ENCODE data around the gene PTPRN2.

The PTPRN2 gene

DNA sequence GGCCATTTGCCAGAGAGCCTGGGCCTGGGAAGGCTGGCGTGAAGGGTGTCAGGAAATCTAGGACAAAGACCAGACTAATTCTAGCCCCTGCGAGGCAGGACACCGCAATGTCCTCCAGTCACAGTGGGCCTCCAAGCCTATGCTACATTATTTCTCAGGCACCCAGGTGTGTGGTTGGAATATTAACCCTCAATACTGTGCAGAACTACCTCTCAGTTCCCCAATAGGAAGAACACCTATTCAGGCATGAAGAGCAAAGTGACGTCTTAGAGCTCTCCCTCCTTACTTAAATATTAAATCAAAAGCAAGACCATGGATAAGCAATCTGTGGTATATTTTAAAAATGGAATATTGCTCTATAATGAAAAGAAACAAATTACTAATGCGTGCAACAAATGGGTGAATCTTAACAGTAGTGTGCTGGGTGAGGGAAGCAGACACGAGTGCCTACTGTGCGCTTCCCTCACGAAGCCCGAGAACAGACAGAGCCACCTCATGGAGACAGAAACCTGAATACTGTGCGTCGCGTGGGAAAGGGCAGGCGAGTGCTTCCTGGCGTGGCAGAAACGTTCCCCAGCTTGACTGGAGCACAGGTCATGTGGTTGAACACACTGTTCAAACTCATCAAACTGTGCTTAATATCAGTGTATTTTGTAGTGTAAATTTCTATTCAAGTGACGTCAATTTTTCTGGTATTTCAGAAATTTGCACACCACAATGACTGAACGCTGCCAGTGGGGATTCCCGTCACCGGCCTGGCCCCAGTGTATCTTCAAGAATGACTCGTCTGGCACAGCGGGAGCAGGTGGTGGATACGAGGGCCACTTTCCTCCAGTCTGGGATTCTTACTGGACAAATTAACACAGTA lies 15.5 kb upstream of the PTPRN2 start:
- no peak for DNase-seq

DNA sequence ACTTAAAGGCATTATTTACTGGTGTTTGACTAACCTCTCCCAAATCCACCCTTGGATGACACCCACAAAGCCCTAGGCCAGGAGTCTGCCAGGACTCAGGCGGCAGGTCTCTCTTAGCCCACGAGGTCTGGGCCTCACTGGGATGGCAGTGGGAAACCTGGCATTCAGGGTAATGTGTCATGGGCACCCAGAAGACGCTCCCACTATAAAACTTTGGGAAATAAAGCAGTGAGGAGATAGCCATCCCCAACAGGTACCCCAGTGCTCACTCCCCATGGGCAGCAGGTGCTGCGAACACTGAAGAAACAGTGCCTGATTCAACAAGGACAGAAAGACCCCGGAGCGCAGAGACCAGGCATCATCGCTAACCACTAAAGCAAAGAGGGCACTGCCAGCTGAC lies 14.4 kb upstream of the PTPRN2 start:
- DNase-seq: no peak

DNA sequence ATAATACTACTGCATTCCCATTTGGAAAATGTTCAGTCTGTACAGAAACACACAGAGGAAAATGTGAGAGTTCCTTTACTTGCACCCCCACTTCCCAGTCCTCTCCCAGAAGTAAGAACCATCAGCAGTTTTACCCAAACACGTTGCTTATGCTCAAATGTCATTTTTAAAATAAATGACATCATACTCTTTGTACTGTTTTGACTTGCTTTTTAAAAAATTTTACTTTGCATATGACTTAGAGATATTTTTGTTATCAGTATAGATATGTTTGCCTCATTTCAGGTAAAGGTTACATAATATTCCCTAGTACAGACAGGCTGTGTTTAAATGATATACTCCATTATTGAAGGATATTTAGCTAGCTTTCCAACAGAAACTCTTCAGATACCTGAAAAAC lies 13.5 kb upstream of the PTPRN2 start:
- no peak for DNase-seq

DNA sequence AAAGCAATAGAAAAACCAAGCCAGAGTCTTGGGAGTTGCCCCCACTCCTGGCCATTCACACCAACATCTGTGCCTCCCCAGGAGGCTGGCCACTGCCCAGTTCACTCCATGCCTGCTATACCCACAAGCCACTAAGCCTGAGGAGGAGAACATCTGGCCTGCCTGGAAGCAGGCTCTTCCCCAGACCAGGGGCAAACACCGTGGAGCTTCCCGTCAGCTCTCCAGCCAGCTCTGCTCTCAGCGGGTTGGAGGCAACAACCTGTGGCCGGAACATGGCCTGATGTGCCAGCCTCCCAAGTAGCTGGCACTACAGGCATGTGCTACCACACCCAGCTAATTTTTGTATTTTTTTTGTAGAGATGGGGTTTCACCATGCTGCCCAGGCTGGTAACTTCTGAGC lies 9.1 kb upstream of the PTPRN2 start:
- DNase-seq: no peak

DNA sequence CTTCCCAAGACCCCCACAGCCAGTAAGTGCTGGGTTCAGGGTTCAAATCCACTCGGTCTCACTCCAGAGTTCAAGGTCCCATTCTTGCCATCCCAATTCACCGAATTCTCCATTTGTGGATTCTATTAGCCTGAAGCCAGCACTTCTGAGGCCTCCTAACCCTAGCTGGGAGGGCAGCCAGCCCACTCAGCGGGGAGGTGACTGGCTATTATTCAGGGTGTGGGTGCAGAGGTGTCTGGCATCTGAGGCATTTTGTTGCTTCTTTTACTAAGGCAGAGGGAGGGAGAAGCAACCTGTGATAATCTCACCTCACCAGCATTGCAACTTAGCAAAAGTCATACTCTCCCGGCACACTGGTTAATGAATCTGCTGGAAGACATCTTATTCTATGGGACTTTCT lies 8.7 kb upstream of the PTPRN2 start:
- DNase-seq: no peak

DNA sequence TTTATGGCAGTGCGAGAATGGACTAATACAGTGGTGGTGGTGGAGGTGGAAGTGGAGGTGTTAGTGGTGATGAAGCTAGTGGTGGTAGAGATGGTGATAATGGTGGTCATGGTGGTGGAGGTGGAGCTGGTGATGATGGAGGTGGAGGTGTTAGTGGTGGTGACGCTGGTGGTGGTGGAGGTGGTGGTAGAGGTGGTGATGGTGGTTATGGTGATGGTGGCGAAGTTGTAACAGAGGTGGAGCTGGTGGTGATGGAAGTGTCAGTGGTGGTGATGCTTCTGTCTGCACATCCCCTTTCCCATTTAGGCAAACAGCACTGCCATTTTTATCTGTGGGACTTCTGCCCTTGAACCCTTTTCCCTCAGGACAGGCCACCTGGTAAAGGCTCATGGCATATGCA lies 7.4 kb upstream of the PTPRN2 start:
- no peak for DNase-seq

DNA sequence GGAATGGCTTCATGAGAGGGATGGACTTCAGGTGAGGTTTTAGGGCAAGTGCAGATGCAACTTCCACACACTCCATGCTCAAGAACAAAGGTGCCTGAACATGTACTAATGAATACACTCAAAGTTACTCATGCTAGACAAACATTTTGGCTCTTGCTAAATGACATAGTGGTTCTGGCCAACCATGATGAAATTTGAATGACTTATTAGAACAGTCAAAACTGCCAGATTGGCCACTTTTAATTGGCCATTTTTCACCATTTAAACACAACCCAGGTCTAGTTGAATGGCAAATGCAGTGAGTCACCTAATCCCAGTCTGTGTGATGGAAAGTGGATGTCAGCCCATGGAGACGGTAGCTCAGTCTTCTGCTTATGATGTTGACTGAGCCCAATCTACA lies 4.9 kb upstream of the PTPRN2 start:
- DNase-seq: no peak

DNA sequence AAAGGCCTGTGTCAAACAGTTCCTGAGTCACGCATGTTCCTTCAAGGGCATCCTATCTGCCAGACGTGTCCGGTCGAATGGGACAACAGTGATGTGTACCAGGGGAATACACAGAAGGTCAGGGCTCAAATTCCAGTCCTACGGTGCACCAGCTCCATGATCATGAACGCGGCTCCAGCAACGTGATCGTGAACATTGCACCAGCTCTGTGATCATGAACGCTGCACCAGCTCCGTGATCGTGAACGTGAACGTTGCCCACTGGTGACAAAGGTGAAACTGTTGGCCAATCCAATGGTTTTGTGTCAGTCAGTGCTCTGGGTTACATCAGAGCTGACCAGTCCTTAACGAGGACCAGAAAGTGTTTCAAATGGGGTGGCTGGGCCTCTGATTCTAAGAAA lies 4.3 kb upstream of the PTPRN2 start:
- no peak for DNase-seq

DNA sequence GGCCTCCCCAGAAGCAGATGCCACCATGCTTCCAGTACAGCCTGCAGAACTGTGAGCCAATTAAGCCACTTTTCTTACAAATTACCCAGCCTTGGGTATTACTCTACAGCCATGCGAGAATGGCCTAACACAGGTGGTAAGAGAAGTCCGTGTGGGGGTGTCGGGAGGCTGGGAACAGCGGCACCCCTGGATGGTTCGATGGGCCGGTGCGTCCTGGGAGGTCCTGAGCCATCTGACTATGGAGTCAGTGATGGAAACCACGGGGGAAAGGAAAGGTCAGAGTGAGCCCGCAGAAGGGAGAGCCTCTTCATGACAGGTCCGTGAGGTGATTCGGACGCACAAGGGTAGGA lies 2.5 kb upstream of the PTPRN2 start:
- no peak for DNase-seq

DNA sequence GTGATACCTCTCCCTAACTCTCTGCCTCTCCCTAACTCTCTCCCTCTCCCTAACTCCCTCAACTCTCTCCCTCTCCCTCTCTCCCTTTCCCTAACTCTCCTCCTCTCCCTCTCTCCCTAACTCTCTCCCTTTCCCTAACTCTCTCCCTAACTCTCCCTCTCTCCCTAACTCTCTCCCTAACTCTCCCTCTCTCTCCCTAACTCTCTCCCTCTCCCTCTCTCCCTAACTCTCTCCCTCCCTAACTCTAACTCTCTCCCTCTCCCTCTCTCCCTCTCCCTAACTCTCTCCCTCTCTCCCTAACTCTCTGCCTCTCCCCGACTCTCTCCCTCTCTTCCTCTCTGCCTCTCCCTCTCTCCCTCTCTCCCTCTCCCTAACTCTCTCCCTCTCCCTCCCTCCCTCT lies 2.0 kb upstream of the PTPRN2 start:
- no peak for DNase-seq

DNA sequence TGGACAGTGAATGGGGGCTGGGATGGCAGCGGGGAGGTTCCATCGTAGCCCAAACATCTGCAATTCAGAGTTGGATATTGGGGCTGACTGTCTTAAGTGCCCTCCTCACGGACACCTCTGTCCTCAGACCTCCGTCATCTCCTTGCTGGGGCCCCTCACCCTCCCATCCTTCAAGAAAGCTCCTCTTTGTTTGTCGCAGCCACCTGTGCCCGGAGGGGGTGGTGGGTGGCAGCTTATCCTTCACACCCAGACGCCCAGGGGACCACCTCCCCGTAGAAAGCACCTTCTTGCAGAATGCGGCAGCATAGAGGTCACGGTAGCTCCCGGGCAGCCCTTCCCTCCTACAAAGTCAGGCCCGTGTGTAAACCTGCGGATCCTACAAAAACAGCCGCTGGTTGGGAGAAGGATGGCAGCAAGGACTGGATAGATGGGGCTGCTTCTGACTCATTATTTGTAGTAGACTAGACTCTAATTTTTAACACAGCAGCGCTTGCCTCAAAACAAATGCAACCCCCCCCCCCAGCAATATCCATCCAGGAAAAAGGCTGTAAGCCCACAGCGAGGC lies 1.3 kb upstream of the PTPRN2 start:
- DNase-seq: no peak

DNA sequence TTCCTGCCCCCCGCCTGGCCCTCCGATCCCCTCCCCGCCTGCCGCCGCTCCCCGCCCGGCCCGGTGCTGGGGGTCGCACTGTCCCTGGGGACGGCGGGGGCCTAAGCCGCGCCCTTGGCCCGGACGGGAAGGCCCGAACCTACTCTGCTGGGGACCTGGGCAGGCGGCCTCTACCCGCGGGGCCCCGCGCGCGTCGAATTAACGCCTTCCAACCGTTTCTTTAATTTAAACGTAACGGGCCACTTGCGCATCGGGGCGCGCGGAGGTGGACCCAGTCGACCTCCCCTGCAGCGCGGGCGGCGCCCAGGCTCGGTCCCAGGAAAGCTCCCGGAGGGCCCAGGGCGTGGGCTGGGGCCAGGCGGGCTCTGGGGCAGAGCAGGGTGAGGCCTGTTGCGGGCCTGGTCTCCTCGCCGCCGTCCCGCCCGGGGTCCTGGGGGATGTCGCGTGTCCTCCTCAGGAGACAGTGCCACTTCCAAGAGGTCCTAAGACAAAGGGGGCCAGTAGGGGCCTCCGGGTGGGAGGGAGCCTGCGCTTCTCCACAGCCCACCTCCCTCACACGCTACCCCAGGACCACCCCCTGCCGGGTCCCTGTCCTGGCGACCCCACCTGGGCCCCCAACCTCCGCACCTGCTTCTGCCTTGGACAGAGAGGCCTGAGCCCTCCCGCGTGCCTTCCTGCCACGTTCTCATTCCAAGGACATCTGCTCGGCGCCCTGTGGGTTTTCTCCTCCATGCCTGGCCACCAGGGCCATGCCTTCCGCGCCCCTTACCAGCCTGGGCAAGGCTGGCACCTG lies 658 bp upstream of the PTPRN2 start:
- no peak for DNase-seq

DNA sequence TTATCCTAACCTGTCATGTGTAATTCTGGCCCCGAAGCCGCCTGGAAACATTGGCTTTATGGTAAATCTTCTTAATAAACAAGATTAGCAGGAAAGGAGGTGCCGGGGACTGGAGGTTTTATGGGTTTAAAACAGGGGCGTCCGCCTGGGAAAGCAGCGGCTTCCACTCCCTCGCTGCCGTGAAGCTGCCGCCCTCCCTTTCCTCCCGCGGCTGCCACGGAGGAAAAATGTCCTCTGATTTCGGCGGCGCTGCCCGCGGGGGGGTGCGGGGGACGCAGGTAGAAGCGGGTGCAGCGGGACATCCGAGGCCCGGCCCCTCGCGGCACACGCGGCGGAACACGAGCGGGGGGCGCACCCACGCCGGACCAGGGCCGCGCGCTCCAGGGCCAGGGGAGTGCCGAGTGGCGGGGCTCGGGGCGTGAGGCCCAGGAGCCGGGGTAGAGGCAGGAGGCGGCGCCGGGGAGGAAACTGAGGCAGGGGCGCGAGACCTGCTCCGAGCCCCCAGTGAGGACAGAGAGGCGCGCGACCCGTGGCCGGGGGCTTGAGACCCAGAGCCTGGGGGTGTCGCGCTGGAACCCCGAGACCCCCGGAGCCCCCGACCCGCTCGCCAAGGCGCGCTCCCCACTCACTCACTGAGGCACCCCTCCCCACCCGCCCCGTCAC lies 993 bp downstream of the PTPRN2 start:
- DNase-seq: no peak

DNA sequence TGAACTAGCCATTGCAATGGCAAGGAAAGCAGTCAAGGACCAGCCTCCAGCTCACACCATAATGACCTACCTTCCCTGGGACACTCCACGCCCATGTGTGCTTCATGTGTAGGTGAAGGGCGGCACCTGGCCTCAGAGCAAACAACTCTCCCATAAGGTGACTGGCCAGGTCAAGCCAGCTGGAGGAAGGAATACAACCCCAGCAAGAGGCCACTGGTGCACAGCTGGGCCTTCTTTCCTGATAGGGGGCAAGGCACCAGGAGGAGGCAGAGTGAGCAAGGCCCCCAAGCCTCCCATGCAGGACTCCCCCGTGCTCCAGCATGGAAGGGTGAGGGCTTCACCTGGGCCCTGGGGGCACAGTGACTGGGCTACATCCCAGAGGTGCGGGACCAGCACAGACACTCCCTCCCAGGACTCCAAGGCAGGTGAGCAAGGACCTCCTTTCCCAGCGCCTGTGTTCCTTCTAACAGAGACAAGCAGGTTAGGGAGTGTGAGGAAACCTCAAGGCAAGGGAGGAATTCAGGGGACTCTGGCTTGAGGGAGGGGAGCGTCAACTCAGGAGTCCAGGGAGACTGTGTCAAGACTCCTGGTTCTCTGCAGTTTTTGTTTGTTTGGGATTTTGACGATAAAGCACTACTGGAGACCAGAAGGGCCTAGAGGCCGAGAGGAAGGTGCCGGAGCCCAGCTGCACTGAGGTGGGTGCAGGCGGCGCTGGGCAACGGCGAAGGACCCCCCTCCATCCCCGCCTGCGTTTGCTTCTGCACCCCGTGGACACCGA lies 1.7 kb downstream of the PTPRN2 start:
- DNase-seq: no peak

DNA sequence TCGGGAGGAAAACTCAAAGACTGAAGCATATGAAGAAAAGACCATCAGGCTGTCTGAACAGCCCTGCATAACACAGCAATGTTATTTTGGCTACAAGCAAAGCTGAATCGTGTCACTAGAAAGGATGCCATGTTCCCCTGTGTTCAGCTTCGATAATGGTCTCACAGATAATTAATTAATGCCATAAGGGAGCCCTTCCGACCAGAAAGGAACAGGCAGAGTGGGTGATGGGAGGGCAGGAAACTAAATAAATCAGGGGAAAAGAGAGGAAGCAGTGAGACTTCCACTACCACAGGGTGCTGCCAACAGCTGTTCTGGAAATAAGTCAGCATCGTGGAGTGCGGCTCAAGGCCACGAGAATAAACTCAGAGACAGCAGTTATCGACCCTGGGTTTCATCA lies 3.2 kb downstream of the PTPRN2 start:
- no peak for DNase-seq

DNA sequence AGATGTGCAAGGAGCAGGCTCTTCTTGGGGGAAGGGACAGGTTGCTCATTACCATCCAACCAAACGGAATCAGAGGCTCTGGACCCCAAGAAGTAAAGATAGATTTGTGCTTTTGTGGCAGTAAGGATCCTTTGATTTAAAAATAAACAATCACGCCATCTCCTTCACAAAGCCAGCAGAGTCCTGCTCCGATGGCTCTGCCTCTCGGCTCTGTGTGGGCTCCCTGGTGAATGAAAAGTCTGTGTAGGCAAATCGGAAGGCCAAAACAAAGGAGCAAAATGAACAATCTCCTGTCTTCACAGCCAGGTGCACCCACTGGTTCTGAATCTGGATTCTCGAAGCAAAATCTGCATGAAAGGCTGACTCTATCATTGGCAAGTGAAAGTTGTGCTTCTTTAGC lies 3.8 kb downstream of the PTPRN2 start:
- DNase-seq: no peak

DNA sequence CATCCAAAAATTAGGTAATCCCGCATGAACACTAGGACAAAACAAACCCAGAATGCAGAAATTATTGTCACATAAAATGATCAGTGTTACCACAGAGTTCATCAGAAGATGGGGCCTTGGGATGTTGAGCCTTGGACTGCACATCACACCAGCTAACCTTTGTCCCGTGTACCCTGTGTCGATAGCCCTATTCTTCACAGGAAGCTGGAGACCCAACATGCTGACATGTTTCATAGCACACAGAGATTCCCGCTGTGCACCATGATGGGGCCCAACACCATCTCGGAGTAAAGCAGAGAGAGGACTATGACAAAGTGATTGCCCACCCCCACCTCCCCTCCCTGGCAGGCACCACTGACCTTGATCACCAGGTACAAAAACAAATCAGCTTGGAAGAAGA lies 4.5 kb downstream of the PTPRN2 start:
- DNase-seq: no peak

DNA sequence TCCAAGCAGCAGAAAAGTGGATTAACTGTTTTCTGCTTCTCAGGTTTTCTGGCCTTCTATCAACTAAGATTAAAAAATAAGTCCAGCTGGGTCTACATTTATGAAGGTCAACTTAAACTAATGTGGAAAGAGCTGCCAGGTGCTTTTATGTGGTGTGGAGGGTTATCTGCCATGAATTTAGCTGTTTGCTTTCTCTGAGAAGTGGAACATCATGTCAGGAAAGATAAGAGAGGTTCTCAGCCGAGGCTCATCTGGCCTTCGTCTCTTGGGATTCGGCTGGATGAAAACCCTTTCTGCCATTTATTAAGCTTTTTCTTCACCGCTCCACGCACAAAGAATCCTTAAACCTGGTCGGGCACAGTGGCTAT lies 5.5 kb downstream of the PTPRN2 start:
- DNase-seq: no peak

DNA sequence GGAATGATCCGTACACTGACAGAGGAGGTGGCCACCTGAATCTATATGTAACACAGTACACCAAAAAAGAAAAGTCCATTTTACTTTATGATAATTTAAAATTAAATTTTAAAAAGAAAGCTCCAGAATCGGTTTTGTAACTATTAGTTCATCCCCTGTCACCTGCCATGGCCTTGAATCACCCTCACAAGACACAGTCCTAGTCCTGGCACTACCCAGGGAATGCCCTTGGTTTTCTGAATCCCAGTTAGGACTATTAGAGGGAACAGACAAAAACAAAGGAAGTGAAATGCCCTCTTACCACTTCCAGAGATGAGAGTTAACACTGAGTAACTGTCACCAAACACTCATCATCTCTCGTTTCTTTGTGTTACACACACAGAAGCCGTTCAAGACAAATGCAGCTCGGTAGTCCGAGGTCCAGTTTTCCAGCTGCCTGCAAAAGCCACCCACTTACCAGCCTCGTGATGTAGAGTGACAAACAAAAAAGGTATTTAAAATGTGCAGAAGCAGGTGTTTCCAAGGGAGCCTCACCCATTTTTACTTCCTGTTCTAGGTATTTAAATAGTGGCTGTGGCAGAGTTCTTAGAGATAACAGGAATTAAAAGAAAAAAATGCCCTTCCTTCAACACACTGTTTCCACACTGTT lies 6.1 kb downstream of the PTPRN2 start:
- no peak for DNase-seq

DNA sequence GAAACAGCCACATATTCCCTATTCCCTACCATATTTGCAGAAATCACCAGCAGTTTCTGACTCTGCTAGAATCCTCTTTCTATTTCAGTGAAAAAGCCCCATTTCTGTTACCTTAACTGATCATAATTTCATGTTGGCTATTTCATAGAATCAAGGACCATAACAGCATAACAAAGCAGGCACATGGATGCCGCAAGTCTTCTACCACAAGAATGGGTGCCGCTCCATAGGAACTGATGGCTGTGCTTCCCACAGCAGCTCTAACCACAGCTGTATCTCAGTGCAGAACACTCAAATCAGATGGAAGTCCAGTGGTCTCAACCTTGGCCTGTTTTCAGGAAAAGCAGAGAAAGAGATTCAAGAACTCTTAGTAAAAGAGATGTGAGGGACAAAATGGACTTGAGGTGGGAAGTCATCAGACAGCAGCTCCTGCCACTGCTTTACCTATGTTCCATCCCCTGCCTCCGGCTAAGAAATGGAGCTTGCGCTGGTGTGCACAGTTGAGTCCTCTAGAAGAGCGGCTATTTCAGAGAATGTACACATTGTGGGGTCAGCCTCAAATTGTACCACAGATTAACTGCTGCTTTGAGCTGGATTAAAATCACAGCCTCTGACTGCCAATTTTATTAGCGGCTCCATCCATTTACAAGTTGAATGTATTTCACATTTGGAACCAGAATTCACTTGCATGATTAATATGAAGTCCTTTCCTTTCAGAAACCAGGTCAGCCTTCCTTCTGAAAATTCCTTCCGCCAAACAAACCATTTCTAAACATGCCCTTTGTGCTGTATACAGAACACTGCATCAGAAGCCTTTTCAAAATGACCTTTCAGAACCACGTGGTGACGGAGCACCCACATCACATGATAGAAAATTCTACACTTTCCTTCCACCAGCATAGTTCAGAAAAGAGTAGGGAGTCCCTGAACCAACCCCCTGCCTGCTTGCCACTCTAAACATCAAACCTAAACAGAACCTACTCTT lies 7.7 kb downstream of the PTPRN2 start:
- DNase-seq: no peak

Data from activated CD4-positive, CD25-positive, alpha-beta regulatory T cell (primary cell).